GM11168 (cell line): ENCODE data around the gene SLC8B1.
"Not testable (repeated sequence)": the region's sequence is repeated elsewhere in the genome, so short reads cannot be mapped to it uniquely, and the experiment has no call there.

ENCODE experiments used
- in situ Hi-C: fragments of 300-500 bp; cut with MboI; formaldehyde crosslinking; loops from one replicate; pipeline ENCODE4 v1.12.0; 2022; ENCODE audit warnings: low sequenced_read_pairs; ENCODE audit not compliant: unreplicated experiment

Gene SLC8B1

GRCh38 chr12:113358381-113359132 is 23.6 kb upstream of the SLC8B1 start, which contains the start of gene PLBD2:
Gene PLBD2 (plus strand): TSS chr12:113358587. CDS start chr12:113358601, 14 bp downstream.
- in situ Hi-C loops: no loop called here

- in situ Hi-C loops: not testable (repeated sequence)
Observed at GRCh38 chr12:113354192-113354591, 19.3 kb upstream of the SLC8B1 start.

DNA sequence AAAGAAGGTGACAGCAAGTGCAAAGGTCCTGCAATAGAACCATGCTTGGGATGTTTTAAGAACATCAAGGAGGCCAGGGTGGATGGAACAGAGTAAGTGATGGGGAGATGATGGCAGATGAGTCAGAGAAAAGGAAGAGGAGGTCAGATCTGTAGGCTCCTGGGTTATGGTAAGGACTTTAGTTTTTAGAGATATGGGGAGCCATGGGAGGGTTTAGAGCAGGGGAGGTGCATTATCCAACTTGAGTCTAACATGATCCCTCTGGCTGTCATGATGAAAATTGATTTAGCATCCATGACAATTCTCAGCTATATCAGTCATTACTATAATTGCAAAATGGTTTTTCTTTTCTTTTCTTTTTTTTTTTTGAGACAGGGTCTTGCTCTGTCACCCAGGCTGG is 16.2 kb upstream of the SLC8B1 start:
- in situ Hi-C loops: no loop called here

GRCh38 chr12:113348849-113349536 is 14.1 kb upstream of the SLC8B1 start:
- in situ Hi-C loops: no loop called here

- in situ Hi-C loops: no loop called here
Observed at GRCh38 chr12:113347892-113348291, 13.0 kb upstream of the SLC8B1 start.

DNA sequence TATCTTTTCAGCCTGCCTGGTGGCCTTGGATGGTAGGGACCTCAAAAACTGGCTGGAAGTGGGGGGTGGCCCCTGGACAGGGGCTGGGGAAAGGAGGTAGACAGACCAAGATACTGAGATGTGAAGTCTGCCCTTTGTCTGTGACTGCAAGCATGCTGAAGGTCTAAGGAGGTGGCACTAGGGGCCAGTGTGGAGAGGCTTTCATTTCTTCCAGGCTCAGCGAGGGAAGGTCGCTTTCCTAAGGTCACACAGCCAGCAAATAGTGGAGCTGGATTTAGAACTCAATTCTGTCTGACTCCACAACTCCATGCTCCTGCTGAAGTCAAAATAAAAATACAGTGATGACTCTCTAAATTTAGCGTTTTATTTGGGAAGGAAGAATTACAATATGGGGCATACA is 12.2 kb upstream of the SLC8B1 start:
- in situ Hi-C loops: no loop called here

DNA sequence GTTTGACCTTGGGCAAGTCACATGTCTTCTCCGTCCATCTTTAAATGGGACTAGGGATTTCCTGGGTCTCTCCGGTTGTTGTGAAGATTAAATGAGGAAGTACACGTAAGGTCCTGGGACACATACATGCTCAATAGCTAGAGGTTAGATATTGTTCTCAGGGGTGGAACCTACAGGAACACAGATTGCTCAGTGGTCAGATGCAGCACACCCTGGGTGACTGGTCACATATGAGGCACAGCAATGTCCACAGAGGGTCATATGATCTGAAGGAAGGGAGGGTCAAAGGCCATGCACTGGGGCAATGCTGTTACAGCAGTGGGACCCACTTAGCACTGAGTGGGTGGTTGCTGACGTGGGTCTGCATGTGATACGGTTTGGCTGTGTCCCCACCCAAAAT is 11.4 kb upstream of the SLC8B1 start:
- in situ Hi-C loops: no loop called here

GRCh38 chr12:113345318-113345717 is 10.4 kb upstream of the SLC8B1 start:
- in situ Hi-C loops: no loop called here

DNA sequence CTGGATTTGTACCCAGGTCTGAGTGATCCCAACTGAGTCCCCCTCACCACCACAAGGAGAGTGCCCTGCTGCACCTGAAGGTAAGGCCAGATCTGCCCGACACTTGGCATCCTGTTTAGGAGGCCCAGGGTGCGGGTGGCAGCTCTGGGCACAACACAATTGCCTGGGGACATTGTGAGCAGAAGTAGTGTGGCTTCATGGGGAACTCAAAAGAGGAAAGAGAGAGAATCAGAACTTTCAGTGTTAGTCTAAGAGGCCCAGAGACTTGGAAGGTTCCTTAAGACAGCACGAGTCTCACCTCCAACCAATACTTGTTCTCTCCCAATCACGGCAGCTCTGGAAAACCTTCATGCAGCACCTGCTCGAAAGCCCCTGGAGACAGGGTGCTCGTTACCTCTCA is 6.6 kb upstream of the SLC8B1 start:
- in situ Hi-C loops: no loop called here

DNA sequence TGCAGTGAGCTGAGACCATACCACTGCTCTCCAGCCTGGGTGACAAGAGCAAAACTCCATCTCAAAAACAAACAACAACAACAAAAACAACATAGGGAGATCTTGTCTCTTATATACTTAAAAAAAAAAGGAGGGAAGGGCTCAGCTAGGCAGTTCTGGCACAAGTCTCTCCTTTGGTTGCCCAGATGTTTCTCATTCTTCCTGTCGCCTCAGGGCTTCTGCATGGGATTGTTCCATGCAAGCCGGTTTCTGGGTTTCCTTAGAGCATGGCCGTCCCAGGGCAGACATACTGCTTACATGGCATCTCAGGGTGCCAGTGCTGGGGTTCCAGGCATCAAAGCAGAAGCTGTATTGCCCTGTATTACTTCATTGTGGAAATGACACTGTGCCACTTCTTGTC is 5.2 kb upstream of the SLC8B1 start:
- in situ Hi-C loops: no loop called here

DNA sequence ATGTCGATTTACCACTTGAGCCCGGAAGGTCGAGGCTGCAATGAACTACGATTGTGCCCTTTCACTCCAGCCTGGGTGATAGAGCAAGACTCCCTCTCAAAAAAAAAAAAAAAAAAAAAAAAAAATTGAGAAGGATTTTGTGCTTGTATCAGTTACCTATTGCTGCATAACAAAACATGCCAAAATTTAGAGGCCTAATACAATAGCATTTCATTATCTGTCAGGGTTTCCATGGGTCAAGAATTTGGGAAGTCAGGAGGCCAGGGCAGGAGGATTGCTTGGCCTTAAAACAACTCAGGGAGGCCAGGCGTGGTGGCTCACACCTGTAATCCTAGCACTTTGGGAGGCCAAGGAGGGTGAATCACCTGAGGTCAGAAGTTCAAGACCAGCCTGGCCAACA is 4.6 kb upstream of the SLC8B1 start:
- in situ Hi-C loops: no loop called here

DNA sequence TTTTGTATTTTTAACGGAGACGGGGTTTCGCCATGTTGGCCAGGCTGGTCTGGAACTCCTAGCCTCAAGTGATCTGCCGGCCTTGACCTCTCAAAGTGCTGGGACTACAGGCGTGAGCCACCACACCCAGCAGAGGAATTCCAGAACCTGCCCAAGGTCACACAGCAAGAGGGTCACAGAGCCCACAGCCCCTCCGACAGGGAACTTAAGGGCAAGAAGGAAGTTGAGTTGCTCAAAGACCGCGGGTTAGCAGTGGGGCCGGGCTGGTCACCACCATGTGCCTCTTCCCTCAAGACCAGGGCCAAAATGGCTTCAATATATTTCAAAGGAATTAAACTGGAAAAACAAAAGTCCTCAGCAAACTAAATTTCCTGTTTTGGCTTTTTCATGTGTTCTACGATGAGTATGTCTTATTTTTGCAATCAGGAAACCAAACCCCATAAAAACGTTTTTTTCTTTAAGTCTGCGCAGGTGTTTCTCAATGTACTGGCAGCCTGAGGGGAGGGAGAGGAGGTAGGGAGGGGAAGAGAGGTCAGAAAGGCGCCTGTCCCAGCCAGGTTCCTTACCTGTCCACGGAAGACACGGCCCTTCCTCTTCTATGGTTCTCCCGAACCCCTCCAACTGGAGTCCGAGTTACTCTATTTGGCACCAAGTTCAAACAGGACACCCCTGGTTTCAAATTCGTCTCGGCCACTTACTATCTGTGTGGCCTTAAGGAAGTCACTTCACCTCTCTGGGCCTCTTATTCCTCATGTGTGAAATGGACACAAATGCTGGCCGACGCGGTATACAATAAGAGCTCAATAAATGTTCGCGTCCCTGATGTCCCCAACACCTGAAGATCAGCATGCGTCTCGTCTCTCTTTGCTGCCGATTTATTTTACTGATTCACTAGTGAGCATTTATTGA is 778 bp downstream of the SLC8B1 start:
- in situ Hi-C loops: no loop called here

DNA sequence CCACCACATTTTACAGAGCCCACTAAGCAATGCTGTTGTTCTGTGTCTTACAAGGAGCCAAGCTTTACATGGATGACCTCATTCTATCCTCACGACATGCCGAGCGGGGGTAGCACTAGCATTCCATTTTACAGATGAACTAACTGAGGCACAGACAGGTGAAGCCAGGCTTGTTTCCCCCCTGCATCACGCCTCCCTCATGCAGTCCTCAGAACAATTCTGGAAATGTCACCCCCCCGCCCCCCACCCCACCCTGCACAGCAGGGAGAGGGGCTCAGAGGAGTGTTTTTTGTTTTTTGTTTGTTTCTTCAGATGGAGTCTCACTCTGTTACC is 1.5 kb downstream of the SLC8B1 start:
- in situ Hi-C loops: no loop called here

DNA sequence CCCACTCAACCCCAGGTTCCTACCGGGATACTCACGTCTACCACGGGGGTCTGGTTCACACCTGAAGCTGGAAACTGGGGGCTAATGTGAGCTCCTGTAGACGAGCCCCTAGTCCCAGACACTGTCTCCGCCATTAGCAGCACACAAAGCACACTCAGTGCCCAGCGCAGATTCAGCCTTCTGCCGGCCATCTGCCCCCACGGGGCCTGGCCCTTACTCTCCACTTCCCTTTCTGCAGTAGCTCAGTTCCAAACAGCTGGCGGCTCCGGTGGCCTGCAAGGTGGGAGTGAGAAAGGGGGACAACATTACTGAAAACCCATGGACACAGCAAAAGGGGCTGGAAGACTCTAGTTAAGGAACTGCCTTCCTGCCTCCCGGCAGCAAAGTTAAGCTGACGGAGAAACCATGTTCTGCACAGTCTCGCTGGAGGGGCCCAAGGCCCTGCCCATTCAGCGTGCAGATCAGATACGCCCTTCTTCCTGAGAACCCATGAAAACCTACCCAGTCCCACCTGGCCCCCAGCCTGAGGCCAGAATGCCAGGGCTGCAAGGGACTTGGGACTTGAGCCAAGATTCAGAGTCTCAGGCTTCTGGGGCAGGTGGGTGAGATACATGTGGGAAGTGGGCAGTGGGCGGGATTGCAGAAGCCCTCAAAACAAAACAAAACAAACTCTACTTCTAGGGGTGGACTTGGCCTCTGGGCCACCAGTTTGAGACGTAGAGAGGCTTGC is 2.1 kb downstream of the SLC8B1 start:
- in situ Hi-C loops: no loop called here

GRCh38 chr12:113330505-113330904 is 4.4 kb downstream of the SLC8B1 start:
- in situ Hi-C loops: no loop called here

DNA sequence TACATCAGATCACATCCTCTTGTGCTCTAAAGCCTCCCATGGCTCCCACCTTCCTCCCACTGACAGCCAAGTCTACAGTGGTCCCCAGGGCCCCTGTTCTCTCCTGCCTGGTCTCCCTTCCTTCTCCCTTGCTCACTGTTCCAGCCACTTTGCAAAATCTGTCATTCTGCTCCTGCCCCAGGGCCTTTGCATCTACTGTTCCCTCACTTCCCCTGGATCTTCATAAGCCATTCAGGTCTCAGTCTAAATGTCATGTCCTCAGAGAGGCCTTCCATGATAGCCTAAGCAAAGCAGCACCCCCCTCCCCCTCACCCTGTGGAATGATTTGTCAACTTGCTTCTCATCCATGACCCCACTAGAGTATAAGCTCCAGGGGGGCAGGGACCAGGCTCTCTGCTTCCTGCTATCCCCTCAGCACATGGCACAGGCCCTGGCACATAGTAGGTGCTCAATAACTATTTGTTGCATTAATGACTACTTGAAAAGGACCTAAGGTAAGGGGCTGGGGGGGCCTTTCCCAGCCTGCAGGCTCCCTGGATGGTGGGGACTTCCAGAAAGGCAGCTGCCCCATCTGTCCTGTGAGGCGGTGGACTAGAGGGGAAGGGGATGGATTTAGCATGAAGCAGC is 5.0 kb downstream of the SLC8B1 start:
- in situ Hi-C loops: no loop called here

GRCh38 chr12:113329022-113329790 is 5.7 kb downstream of the SLC8B1 start:
- in situ Hi-C loops: no loop called here

- in situ Hi-C loops: no loop called here
Observed at GRCh38 chr12:113328368-113328889, 6.5 kb downstream of the SLC8B1 start.
